HepG2 (cell line): ENCODE measurements around the gene ADARB2. TPM values are rescaled to one million over a fixed set of nuclear protein-coding genes. Genes with fewer than 3 reads are reported as not detected.

Experiments
- ATAC-seq: fragments of 200-7000 bp; cut with Tn5 transposase; 3 replicates; pipeline ENCODE4 v1.9.1; 2020; ENCODE audit warnings: mild to moderate bottlenecking, moderate library complexity
- BruUV-seq: library from RNA; stranded (reverse); fragments of 400-500 nt; replicated peaks from 2 replicates; lab custom pipeline; 2021; lab: Mats Ljungman, UMichigan
- CTCF ChIA-PET: fragments of 300-600 bp; formaldehyde crosslinking; extraction: SDS; loops from one replicate; lab custom pipeline; 2021; ENCODE audit warnings: low total read pairs, inconsistent platforms, low intra/inter-chr PET ratio; lab: Yijun Ruan, JAX
- POLR2A ChIA-PET: fragments of 350-600 bp; sonication (Branson Sonifier 250); formaldehyde crosslinking; loops from one replicate; lab custom pipeline; 2020; ENCODE audit warnings: antibody characterized with exemption, inconsistent platforms; lab: Yijun Ruan, JAX
- DNase-seq: peaks from one replicate; pipeline ENCODE4 v3.0.0-alpha.2; 2015; ENCODE audit warnings: low spot score
- FAIRE-seq: peaks from 3 replicates; lab custom pipeline; 2011; peaks lifted over from hg19 to GRCh38; lab: Jason Lieb, UNC
- H2AFZ ChIP-seq: one replicate; pipeline ENCODE4 v1.6.1; 2011; ENCODE audit warnings: low read length, inconsistent platforms
- H3K27ac ChIP-seq: fragments of 300-600 bp; 3 replicates; pipeline ENCODE4 v1.8.0; 2011; ENCODE audit warnings: mixed run types, mild to moderate bottlenecking, mixed read lengths, low read length, inconsistent platforms; ENCODE audit not compliant: insufficient read depth; ENCODE audit errors: extremely low read length
- H3K27me3 ChIP-seq, 2 experiments: fragments of 200-600 bp in 1 of 2; 2 replicates in 1 of 2; 3 replicates in 1 of 2; pipeline versions ENCODE4 v1.6.0 to v1.8.0; 2011; ENCODE audit warnings: low read length in 2 of 2, mild to moderate bottlenecking in 2 of 2, moderate library complexity in 2 of 2, inconsistent platforms in 1 of 2; ENCODE audit not compliant: insufficient read depth in 2 of 2, control insufficient read depth in 1 of 2
- H3K36me3 ChIP-seq, 2 experiments: fragments of 200-600 bp in 1 of 2; replicated peaks in 1 of 2; 2 replicates in 1 of 2; 3 replicates in 1 of 2; pipeline versions ENCODE4 v1.5.1 to v1.8.0; 2011; ENCODE audit warnings: low read length in 2 of 2, inconsistent platforms in 1 of 2; ENCODE audit not compliant: insufficient read depth in 2 of 2, control insufficient read depth in 1 of 2
- H3K4me1 ChIP-seq: 2 replicates; pipeline ENCODE4 v1.5.1; 2012; ENCODE audit warnings: low read length, inconsistent platforms; ENCODE audit not compliant: insufficient read depth
- H3K4me2 ChIP-seq: 2 replicates; pipeline ENCODE4 v1.6.0; 2011; ENCODE audit warnings: low read depth, low read length, inconsistent platforms
- H3K4me3 ChIP-seq, 3 experiments: fragments of 200-600 bp in 1 of 3; sonication (generic), shearing (Covaris generic) in 1 of 3; replicated peaks in 1 of 3; 2 replicates each; pipeline ENCODE4 v1.5.1; 2011 to 2016; ENCODE audit warnings: low read length in 3 of 3, inconsistent platforms in 2 of 3, low read depth in 2 of 3, mild to moderate bottlenecking in 2 of 3, control low read depth in 1 of 3, mixed read lengths in 1 of 3; ENCODE audit not compliant: insufficient read depth in 1 of 3
- H3K79me2 ChIP-seq: one replicate; pipeline ENCODE4 v1.6.1; 2011; ENCODE audit warnings: low read length, inconsistent platforms; ENCODE audit not compliant: insufficient read depth
- H3K9ac ChIP-seq: 2 replicates; pipeline ENCODE4 v1.6.0; 2011; ENCODE audit warnings: mild to moderate bottlenecking, low read depth, low read length, inconsistent platforms; ENCODE audit not compliant: insufficient read depth
- H3K9me3 ChIP-seq: 2 replicates; pipeline ENCODE4 v1.5.1; 2012; ENCODE audit warnings: mild to moderate bottlenecking, low read length
- H4K20me1 ChIP-seq: 2 replicates; pipeline ENCODE4 v1.6.0; 2011; ENCODE audit warnings: inconsistent platforms, mild to moderate bottlenecking, low read length, moderate library complexity; ENCODE audit not compliant: insufficient read depth
- ADNP ChIP-seq: sonication (generic); formaldehyde crosslinking; IDR thresholded peaks from 2 replicates; pipeline ENCODE4 v1.4.0; 2020; ENCODE audit warnings: missing genetic modification reagents
- BRF2 ChIP-seq: sonication (generic); formaldehyde crosslinking; IDR thresholded peaks from 2 replicates; pipeline ENCODE4 v1.8.1; 2022; ENCODE audit warnings: mild to moderate bottlenecking, missing genetic modification reagents
- CEBPG ChIP-seq: IDR thresholded peaks from 2 replicates; pipeline ENCODE4 v1.6.1; 2016
- DZIP1 ChIP-seq: sonication (generic); formaldehyde crosslinking; IDR thresholded peaks from 2 replicates; pipeline ENCODE4 v1.5.0; 2020; ENCODE audit warnings: mild to moderate bottlenecking, missing genetic modification reagents
- GLI4 ChIP-seq: sonication (generic); formaldehyde crosslinking; IDR thresholded peaks from 2 replicates; pipeline ENCODE4 v1.5.1; 2020; ENCODE audit warnings: missing genetic modification reagents, mild to moderate bottlenecking, moderate library complexity, borderline replicate concordance
- KLF6 ChIP-seq: IDR thresholded peaks from 2 replicates; pipeline ENCODE4 v1.8.0; 2016; ENCODE audit warnings: missing biosample characterization, missing genetic modification reagents
- MNT ChIP-seq: fragments of 450-650 bp; IDR thresholded peaks from 2 replicates; pipeline ENCODE4 v1.6.1; 2016
- NFIB ChIP-seq: sonication (generic); formaldehyde crosslinking; IDR thresholded peaks from 2 replicates; pipeline ENCODE4 v1.9.0; 2021; ENCODE audit warnings: missing genetic modification reagents, mild to moderate bottlenecking, borderline replicate concordance
- NRL ChIP-seq: sonication (generic); formaldehyde crosslinking; IDR thresholded peaks from 2 replicates; pipeline ENCODE4 v1.5.0; 2020; ENCODE audit warnings: missing genetic modification reagents, mild to moderate bottlenecking, moderate library complexity, borderline replicate concordance
- SMC3 ChIP-seq: IDR thresholded peaks from 2 replicates; pipeline ENCODE4 v1.6.1; 2011; ENCODE audit warnings: low read length, improper control_type of control experiment
- SSRP1 ChIP-seq: IDR thresholded peaks from 2 replicates; pipeline ENCODE4 v1.6.1; 2016; ENCODE audit warnings: control low read depth
- ZNF354B ChIP-seq: sonication (generic); formaldehyde crosslinking; IDR thresholded peaks from 2 replicates; pipeline ENCODE4 v1.8.0; 2022; ENCODE audit warnings: mild to moderate bottlenecking, missing genetic modification reagents
- ZNF549 ChIP-seq: sonication (generic); formaldehyde crosslinking; IDR thresholded peaks from 2 replicates; pipeline ENCODE4 v1.5.0; 2020; ENCODE audit warnings: missing genetic modification reagents
- ZNF737 ChIP-seq: sonication (generic); formaldehyde crosslinking; IDR thresholded peaks from 2 replicates; pipeline ENCODE4 v1.5.0; 2020; ENCODE audit warnings: missing genetic modification reagents, mild to moderate bottlenecking, borderline replicate concordance
- ZNF775 ChIP-seq: sonication (generic); formaldehyde crosslinking; IDR thresholded peaks from 2 replicates; pipeline ENCODE4 v1.4.0; 2020; ENCODE audit warnings: missing genetic modification reagents, mild to moderate bottlenecking, moderate library complexity, borderline replicate concordance
- ZNF792 ChIP-seq: IDR thresholded peaks from 2 replicates; pipeline ENCODE4 v1.6.1; 2016
- ZSCAN22 ChIP-seq: sonication (generic); formaldehyde crosslinking; IDR thresholded peaks from 2 replicates; pipeline ENCODE4 v1.4.0; 2020; ENCODE audit warnings: mild to moderate bottlenecking, missing genetic modification reagents
- WGBS: methylation state at CpG from one replicate; pipeline ENCODE4 v1.1.6; 2017; ENCODE audit warnings: low lambda C conversion rate; 5-methylcytosine and 5-hydroxymethylcytosine counted together
- in situ Hi-C: cut with HindIII; loops from 2 replicates; pipeline ENCODE4 v1.10.0; 2017; ENCODE audit warnings: low pct_unique_long_range_greater_than_20kb; ENCODE audit not compliant: extremely low pct_ligation_motif_present
- intact Hi-C: fragments of 100-400 bp; cut with micrococcal nuclease; formaldehyde crosslinking; loops from one replicate; pipeline ENCODE4 v1.10.0; 2022; ENCODE audit not compliant: unreplicated experiment
- polyA plus RNA-seq, 8 experiments: library from polyadenylated mRNA; depleted of rRNA in 3 of 8; stranded (reverse) in 7 of 8; unstranded in 1 of 8; fragments of >200 nt; fragmentation: Illumina TruSeq in 4 of 8; extraction: Trizol in 4 of 8; gene quantifications; 2 replicates each; pipeline versions ENCODE4 v1.2.1 to v1.2.3, GENCODE V29; 2011 to 2016; ENCODE audit warnings: low read depth in 4 of 8, missing spikeins in 1 of 8, mixed read lengths in 1 of 8; ENCODE audit not compliant: insufficient read depth in 1 of 8
- total RNA-seq, 5 experiments: library from RNA; depleted of rRNA; stranded (reverse); fragments of >200 nt; fragmentation: Illumina TruSeq; extraction: Trizol; gene quantifications; 2 replicates each; pipeline ENCODE4 v1.2.3, GENCODE V29; 2016; ENCODE audit warnings: low read depth in 1 of 5

The ADARB2 gene
- total and polyA plus RNA-seq, 2 of the 13 experiments (the other 11 are each of a cell fraction or from before 2014, with no cell fraction given): not detected

GRCh38 chr10:1582739-1583138, 154.6 kb downstream of the ADARB2 start:
- WGBS: 3% methylated on average over 4 of the region's 4 CpGs
- H3K27me3 ChIP-seq: peaks cover 2 to 37% of the 10 kb centered on the region in 2 experiments
- ATAC-seq: no peak
- H2AFZ ChIP-seq: no peak overlapping the region
- no peaks in the 10 kb centered on the region for H3K4me1 ChIP-seq
- no peak overlapping the region for H3K4me2 ChIP-seq
- no peaks in the 10 kb centered on the region for H4K20me1 ChIP-seq
- no peak overlapping the region for H3K9ac ChIP-seq
- ChIA-PET CTCF (no interaction called here), POLR2A (no interaction called here)
- intact Hi-C loops (no loop called here), in situ Hi-C loops (no loop called here)
- no peak for DNase-seq
- TF ChIP-seq KLF6 (CRISPR knock-in tag) (no peak), ZNF737 (CRISPR knock-in tag) (no peak), CEBPG (CRISPR knock-in tag) (no peak), NFIB (CRISPR knock-in tag) (no peak), SMC3 (no peak), ADNP (CRISPR knock-in tag) (no peak), ZNF792 (CRISPR knock-in tag) (no peak), ZNF775 (CRISPR knock-in tag) (no peak), ZNF549 (CRISPR knock-in tag) (no peak), NRL (no peak), ZNF354B (CRISPR knock-in tag) (no peak), ZSCAN22 (CRISPR knock-in tag) (no peak), SSRP1 (CRISPR knock-in tag) (no peak), GLI4 (CRISPR knock-in tag) (no peak), MNT (no peak), BRF2 (CRISPR knock-in tag) (no peak), DZIP1 (CRISPR knock-in tag) (no peak)
- H3K79me2 ChIP-seq: no peaks in the 10 kb centered on the region
- H3K4me3 ChIP-seq: no peak overlapping the region
- no TSS peak for BruUV-seq
- no peaks in the 10 kb centered on the region for H3K36me3 ChIP-seq
- no peaks in the 10 kb centered on the region for H3K9me3 ChIP-seq
- H3K27ac ChIP-seq: no peak overlapping the region
- FAIRE-seq: no peak
